ENCODE results near the gene PARP12. TPM values are rescaled to one million over a fixed set of nuclear protein-coding genes. Genes with fewer than 3 reads are reported as not detected.
"Not testable (repeated sequence)": the region's sequence is repeated elsewhere in the genome, so short reads cannot be mapped to it uniquely, and the experiment has no call there.

The PARP12 gene
- 10 to 100 TPM in 4 of 6 experiments, 1 to 10 TPM in 2; 6.3 to 14.0 (median 11.8) TPM for total RNA-seq (2021; fragmentation: NEBNext Ultra II Directional; extraction: Animal tissue kit (Norgen Biotek cat#: 25700))
- long read RNA-seq, partial matches to known transcripts = 0 of 5 reads
- long read RNA-seq, other reads (novel, unspliced or antisense) = 2 of 5 reads

GRCh38 chr7:140062528-140063299 lies at the start of gene PARP12:
PARP12 (minus strand) TSS chr7:140062951; CDS start chr7:140062847, 104 bp downstream.
- Mint-ChIP-seq H3K27ac (peak within 1 kb of the TSS; percentile 77), H3K27me3 (ENCODE audit: insufficient read depth) (peaks cover 2% of the 10 kb centered on the region; the same call in 1 of the 2 replicates), H3K4me3 (peak within 1 kb of the TSS; percentile 83), H3K9me3 (peaks cover 22% of the 10 kb centered on the region), H3K36me3 (ENCODE audit: low read depth) (peaks cover 24% of the 10 kb centered on the region), H3K4me1 (ENCODE audit: low read depth) (peaks cover 41% of the 10 kb centered on the region)
- DNase-seq = peak; percentile 62
- no peak for TF ChIP-seq CTCF (IDR thresholded peaks at IDR 0.05)

GRCh38 chr7:140108777-140109176 lies 46.0 kb upstream of the PARP12 start:
- H3K4me1 Mint-ChIP-seq (ENCODE audit: low read depth); H3K9me3 Mint-ChIP-seq; DNase-seq; H3K27ac Mint-ChIP-seq; H3K27me3 Mint-ChIP-seq (ENCODE audit: insufficient read depth); H3K4me3 Mint-ChIP-seq: not testable (repeated sequence)
- H3K36me3 Mint-ChIP-seq (ENCODE audit: low read depth) = peaks cover 11% of the 10 kb centered on the region

GRCh38 chr7:140096459-140096858 lies 33.7 kb upstream of the PARP12 start:
- no peak for TF ChIP-seq CTCF (IDR thresholded peaks at IDR 0.05)
- peaks cover 25% of the 10 kb centered on the region for H3K36me3 Mint-ChIP-seq (ENCODE audit: low read depth)
- H3K27ac Mint-ChIP-seq = no peak overlapping the region
- H3K4me1 Mint-ChIP-seq (ENCODE audit: low read depth) = no peaks in the 10 kb centered on the region
- no peaks in the 10 kb centered on the region; the same call in 1 of the 2 replicates for H3K27me3 Mint-ChIP-seq (ENCODE audit: insufficient read depth)
- no peak overlapping the region for H3K4me3 Mint-ChIP-seq
- no peaks in the 10 kb centered on the region for H3K9me3 Mint-ChIP-seq
- no peak for DNase-seq

- H3K27ac Mint-ChIP-seq = no peak overlapping the region
Measured at GRCh38 chr7:140093375-140093774, 30.6 kb upstream of the PARP12 start.

GRCh38 chr7:140085447-140085846 lies 22.7 kb upstream of the PARP12 start:
- no peak for DNase-seq
- H3K27ac Mint-ChIP-seq = no peak overlapping the region
- H3K4me1 Mint-ChIP-seq (ENCODE audit: low read depth) = peaks cover 7% of the 10 kb centered on the region
- no peaks in the 10 kb centered on the region; the same call in 1 of the 2 replicates for H3K27me3 Mint-ChIP-seq (ENCODE audit: insufficient read depth)
- no peaks in the 10 kb centered on the region for H3K9me3 Mint-ChIP-seq
- H3K4me3 Mint-ChIP-seq = no peak overlapping the region
- no peak for TF ChIP-seq CTCF (IDR thresholded peaks at IDR 0.05)
- no peaks in the 10 kb centered on the region for H3K36me3 Mint-ChIP-seq (ENCODE audit: low read depth)

More at GRCh38 chr7:140093375-140093774, 30.6 kb upstream of the PARP12 start:
- Mint-ChIP-seq H3K4me3 (no peak overlapping the region), H3K36me3 (ENCODE audit: low read depth) (peaks cover 22% of the 10 kb centered on the region), H3K4me1 (ENCODE audit: low read depth) (no peaks in the 10 kb centered on the region), H3K27me3 (ENCODE audit: insufficient read depth) (no peaks in the 10 kb centered on the region), H3K9me3 (no peaks in the 10 kb centered on the region)
- TF ChIP-seq CTCF (IDR thresholded peaks at IDR 0.05) = no peak
- DNase-seq = no peak

- TF ChIP-seq CTCF (IDR thresholded peaks at IDR 0.05) = no peak
- H3K4me1 Mint-ChIP-seq (ENCODE audit: low read depth) = peaks cover 7% of the 10 kb centered on the region
- no peaks in the 10 kb centered on the region for H3K9me3 Mint-ChIP-seq
- no peaks in the 10 kb centered on the region; the same call in 1 of the 2 replicates for H3K27me3 Mint-ChIP-seq (ENCODE audit: insufficient read depth)
- H3K4me3 Mint-ChIP-seq = no peak overlapping the region; the same call in 1 of the 2 replicates
- no peak for DNase-seq
- no peaks in the 10 kb centered on the region for H3K36me3 Mint-ChIP-seq (ENCODE audit: low read depth)
- H3K27ac Mint-ChIP-seq = no peak overlapping the region
Measured at GRCh38 chr7:140084972-140085371, 22.2 kb upstream of the PARP12 start.

All from HFFc6 (cell line).